Loucy (cell line): ENCODE results near the gene ARID1B.

Experiments
- EZH2phosphoT487 ChIP-seq: fragments of 200-600 bp; IDR thresholded peaks from 2 replicates; pipeline ENCODE4 v1.6.1; 2018; ENCODE audit warnings: antibody characterized with exemption, mild to moderate bottlenecking, moderate library complexity, borderline replicate concordance
- TF ChIP-seq, protein P1 (sequence below): fragments of 200-600 bp; sonication (generic); conservative IDR thresholded peaks from 2 replicates; pipeline ENCODE4 v1.5.1; 2014; ENCODE audit warnings: mild to moderate bottlenecking, antibody characterized with exemption, low read length

DNA sequence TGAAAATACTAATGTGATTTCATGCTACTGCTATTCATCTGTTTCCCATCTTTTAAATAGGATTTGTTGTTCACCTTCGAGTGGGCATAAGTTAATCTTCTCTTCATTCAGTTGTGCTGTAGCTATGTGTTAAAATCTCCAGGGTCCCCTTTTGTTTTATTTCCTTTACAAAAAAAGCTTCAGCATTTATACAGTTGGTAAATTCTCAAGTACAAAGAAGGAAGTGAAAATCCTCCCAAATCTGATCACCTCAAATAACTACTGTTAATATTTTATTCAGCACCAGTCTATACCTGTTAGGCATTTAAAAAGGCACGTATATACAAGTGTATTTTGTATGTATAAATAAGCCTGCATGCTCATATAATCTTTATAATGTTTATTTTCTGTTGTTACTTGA lies 294.9 kb downstream of the ARID1B start:
- no peak for TF ChIP-seq EZH2phosphoT487
- TF ChIP-seq, protein P1, sequence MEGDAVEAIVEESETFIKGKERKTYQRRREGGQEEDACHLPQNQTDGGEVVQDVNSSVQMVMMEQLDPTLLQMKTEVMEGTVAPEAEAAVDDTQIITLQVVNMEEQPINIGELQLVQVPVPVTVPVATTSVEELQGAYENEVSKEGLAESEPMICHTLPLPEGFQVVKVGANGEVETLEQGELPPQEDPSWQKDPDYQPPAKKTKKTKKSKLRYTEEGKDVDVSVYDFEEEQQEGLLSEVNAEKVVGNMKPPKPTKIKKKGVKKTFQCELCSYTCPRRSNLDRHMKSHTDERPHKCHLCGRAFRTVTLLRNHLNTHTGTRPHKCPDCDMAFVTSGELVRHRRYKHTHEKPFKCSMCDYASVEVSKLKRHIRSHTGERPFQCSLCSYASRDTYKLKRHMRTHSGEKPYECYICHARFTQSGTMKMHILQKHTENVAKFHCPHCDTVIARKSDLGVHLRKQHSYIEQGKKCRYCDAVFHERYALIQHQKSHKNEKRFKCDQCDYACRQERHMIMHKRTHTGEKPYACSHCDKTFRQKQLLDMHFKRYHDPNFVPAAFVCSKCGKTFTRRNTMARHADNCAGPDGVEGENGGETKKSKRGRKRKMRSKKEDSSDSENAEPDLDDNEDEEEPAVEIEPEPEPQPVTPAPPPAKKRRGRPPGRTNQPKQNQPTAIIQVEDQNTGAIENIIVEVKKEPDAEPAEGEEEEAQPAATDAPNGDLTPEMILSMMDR, result no peak
